WERI-Rb-1 (cell line): Measurements from ENCODE around the gene HTR3A.

Source experiments
- DNase-seq: peaks from one replicate; pipeline ENCODE4 v3.0.0-alpha.2; 2020
- H3K27ac ChIP-seq: fragments of 250-450 bp; sonication (Bioruptor Pico); 2 replicates; pipeline ENCODE4 v1.5.1; 2020; ENCODE audit warnings: mild to moderate bottlenecking, moderate library complexity
- H3K27me3 ChIP-seq: fragments of 250-450 bp; sonication (Bioruptor Pico); 2 replicates; pipeline ENCODE4 v1.5.1; 2021; ENCODE audit warnings: mild to moderate bottlenecking, low read depth, moderate library complexity; ENCODE audit not compliant: insufficient read depth, severe bottlenecking
- H3K36me3 ChIP-seq: fragments of 250-450 bp; sonication (Bioruptor Pico); 2 replicates; pipeline ENCODE4 v1.5.1; 2020; ENCODE audit warnings: mild to moderate bottlenecking, moderate library complexity
- H3K4me3 ChIP-seq: 2 replicates; pipeline ENCODE4 v1.5.1; 2011; ENCODE audit warnings: low read depth, mild to moderate bottlenecking, control low read depth, low read length
- H3K9me3 ChIP-seq: fragments of 250-450 bp; sonication (Bioruptor Pico); 2 replicates; pipeline ENCODE4 v1.5.1; 2021; ENCODE audit warnings: mild to moderate bottlenecking, moderate library complexity; ENCODE audit not compliant: severe bottlenecking
- CTCF ChIP-seq: IDR thresholded peaks from 2 replicates; pipeline ENCODE4 v1.5.1; 2011; ENCODE audit warnings: low read depth, mild to moderate bottlenecking, control low read depth, inconsistent platforms, low read length

The HTR3A gene

GRCh38 chr11:114034956-114035355, 60.0 kb downstream of the HTR3A start:
- H3K27ac ChIP-seq, result no peak overlapping the region
- no peaks in the 10 kb centered on the region for H3K9me3 ChIP-seq
- no peaks in the 10 kb centered on the region for H3K36me3 ChIP-seq
- DNase-seq, result no peak
- H3K4me3 ChIP-seq, result no peak overlapping the region
- H3K27me3 ChIP-seq, result no peaks in the 10 kb centered on the region
- no peak for TF ChIP-seq CTCF

- H3K4me3 ChIP-seq, result peak overlapping the region; percentile 13; the same call in 1 of the 2 replicates
- peak; percentile 85 for DNase-seq
- TF ChIP-seq CTCF, result peak; percentile 96
Observed at GRCh38 chr11:114036147-114036811, 61.4 kb downstream of the HTR3A start.

GRCh38 chr11:114036958-114037357, 62.0 kb downstream of the HTR3A start:
- no peak overlapping the region for H3K27ac ChIP-seq
- no peak overlapping the region for H3K4me3 ChIP-seq
- no peaks in the 10 kb centered on the region for H3K36me3 ChIP-seq

More at GRCh38 chr11:114036147-114036811, 61.4 kb downstream of the HTR3A start:
- Histone ChIP-seq H3K36me3 (no peaks in the 10 kb centered on the region), H3K9me3 (no peaks in the 10 kb centered on the region), H3K27me3 (no peaks in the 10 kb centered on the region), H3K27ac (no peak overlapping the region)

GRCh38 chr11:114039551-114039950, 64.6 kb downstream of the HTR3A start:
- H3K27ac ChIP-seq, result no peak overlapping the region
- no peak overlapping the region for H3K4me3 ChIP-seq
- H3K9me3 ChIP-seq, result no peaks in the 10 kb centered on the region
- no peaks in the 10 kb centered on the region for H3K27me3 ChIP-seq
- DNase-seq, result no peak
- no peak for TF ChIP-seq CTCF
- H3K36me3 ChIP-seq, result no peaks in the 10 kb centered on the region

More at GRCh38 chr11:114036958-114037357, 62.0 kb downstream of the HTR3A start:
- no peak for DNase-seq
- no peak for TF ChIP-seq CTCF
- H3K27me3 ChIP-seq, result no peaks in the 10 kb centered on the region
- no peaks in the 10 kb centered on the region for H3K9me3 ChIP-seq
